ENCODE results near the gene HDAC8.
"Not testable (repeated sequence)": the region's sequence is repeated elsewhere in the genome, so short reads cannot be mapped to it uniquely, and the experiment has no call there.

HDAC8 gene

DNA sequence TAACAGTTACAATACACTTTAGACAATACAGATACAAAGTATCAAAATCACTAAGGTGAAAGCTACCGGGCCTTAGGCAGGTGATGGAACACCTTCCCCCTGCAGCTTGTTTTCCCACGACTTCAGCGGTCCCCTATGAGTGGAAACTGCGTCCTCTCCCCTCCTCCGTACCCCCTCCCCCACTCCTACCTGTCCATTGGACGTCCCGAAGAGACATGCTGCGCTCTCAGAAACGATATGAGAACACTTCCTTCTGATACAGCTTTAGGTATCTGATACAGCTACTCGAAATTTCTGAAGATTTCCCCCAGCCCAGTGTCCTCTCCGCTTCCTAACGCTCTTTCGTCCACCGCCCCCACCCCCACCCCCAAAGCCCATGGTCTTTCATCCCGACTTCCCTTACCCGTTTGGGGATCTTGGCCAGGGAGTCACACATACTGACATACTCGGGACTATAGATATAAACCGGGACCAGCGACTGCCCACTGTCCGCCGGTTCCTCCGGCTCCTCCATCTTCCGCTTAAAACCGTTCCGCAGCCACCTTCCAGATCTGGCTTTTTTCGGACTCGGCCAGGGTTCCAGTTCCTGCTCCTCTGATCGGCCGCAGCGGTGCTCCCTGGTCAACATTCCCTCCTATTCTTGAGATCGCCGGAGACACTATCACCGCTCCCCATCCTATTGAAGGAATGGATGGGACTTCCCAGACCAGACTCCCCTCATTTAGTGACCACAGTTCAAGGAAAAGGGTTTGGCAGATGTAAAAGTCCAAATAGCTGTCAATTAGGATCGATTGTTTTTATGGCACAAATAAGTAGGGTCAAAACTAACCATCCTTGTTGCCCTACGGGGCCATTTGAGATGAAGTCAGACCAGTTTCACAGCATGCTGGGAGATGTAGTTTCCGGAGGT, at the start of gene HDAC8:
Gene HDAC8 (minus strand): TSS at position 596 of the 910 bp plus-strand sequence. CDS start 82 bp downstream, at position 514.
- peak; percentile 77 for DNase-seq (ENCODE audit: low spot score)

DNA sequence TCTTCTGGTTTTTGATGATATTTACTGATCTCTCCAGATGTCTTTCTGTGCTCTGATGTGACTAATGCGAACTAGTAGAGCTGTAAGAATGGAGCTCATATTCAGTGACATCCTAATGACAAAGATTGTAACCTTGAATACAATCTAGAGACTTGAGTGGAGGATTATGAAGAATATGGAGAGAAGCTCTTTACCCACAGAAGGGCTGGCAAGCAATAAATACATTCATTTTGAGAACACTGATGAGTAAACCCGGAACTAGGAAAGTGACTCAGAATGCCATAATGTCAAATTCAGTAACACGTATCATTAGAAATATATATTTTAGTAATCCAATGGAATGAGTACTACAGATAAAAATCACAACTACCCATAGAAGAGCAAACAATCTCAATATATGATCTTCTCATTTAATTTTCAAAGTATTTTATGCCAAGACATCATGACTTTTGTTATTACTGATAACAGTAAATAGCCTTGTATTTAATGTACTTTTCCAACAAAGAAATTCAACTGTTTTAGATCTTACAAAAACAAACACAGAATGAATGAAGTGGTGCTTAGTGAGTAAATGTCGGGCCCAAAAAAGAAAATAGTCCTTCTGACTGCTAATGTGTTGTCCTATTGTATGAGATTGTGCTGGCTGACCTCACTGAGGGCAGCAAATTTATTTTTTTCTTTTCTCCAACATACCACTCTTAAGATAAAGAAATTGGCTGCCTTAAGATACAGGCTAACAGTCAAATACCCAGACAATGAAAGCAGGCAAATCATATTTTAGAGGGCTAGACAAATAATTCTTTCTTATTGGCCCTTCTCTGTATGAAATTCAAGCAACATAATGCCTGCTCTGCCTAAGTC, 49.2 kb upstream of the HDAC8 start:
- DNase-seq (ENCODE audit: low spot score), result peak; percentile 2

DNA sequence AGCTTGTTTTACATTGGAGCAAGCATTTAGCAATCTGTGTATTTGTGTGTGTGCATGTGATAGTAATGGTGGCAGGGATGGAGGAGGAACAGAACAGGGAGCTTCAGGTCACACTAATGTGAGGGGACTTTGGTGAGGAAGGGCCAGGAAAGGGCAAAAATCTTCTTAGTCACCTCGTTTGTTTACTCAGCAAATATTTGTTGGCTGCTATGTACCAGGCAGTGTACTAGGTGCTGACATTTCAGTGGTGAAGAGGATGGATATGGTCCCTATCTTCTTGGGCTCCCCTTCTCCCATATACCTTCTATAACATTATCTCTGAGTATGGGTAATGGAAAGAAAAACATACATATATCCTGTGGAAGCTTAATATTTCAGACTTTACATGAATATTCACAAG, 48.5 kb upstream of the HDAC8 start:
- DNase-seq (ENCODE audit: low spot score), result peak; percentile 14

DNA sequence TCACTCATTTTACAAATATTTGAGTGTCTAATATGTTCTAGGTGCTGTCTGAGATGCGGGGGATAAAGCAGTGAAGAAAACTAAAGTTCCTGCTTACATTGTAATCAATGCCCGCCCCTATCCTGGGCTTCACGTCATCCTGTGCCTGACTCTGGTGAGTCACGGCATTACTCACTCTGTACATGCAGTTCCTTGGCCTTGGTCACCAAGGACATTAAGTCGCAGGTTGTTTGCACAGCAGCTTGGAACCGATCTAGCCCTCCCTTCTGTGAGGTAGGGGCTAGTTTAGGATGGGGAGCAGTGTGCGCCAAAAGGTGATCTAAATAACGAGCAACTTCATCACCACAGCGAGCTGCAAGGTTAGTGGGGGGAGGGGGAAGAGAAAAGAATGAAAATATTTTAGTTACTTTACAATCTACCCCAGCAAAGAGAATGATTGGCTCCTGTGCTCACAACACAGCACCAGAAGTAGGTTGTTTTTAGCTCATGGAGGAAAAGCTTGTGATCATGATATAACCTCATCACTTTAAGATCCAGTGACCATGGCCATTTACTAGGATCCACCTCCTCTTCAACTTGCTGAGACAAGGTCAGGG, 48.0 kb upstream of the HDAC8 start:
- peak; percentile 82 for DNase-seq (ENCODE audit: low spot score)

DNA sequence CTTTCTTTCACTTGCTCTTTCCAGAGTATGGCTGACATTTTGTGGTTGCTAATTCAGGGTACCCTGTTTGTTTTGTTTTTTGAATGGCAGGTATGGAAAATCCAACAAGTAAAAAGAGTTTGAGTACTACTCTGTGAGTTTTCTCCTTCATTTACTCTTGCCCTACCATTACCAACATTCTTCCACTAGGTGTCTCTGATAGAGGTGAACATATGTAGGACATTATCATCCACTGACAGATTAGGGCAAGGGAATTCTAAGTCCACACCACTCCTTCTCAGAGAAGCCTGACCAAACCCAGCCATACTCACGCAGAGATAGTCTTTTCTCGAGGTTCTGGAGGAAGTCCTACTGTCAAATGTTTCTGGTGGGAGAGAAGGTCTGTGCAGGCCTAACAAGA, 36.7 kb upstream of the HDAC8 start:
- peak; percentile 17 for DNase-seq (ENCODE audit: low spot score)

DNA sequence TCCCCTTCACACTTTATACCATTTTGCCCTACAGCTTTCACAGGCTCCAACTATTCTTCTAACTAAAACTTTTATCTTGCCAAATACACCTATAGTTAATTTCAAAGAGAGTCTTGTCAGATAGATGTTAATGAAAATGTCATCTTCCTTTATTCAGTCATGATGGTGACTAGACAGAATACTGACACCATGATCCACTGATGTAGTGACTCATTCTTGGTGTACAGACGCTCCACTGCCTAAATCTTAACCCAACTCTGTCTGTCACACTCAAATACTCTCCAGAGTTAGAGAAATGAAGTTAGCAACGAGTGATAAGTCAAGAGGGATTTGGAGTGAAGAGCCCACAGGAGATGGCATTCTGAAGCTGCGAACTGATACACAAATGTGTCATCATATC, 32.1 kb upstream of the HDAC8 start:
- DNase-seq (ENCODE audit: low spot score), result peak; percentile 19

DNA sequence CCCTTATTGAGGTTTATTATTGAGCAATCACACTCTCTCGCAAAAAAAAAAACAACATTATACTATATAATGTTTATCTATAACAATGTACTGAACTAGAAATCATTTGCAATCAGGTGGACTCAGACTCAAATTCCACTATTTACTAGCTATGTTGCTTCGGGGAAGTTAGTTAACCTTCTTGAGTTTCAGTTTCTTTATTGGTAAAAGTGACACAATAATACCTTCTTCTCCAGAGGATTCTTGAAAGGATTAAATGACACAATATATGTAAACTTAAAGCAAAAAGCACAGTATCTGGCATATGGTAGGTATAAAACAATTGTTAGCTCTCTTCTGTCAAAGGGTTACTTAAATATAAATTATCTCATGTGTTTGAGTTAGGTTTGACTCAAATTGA, 31.5 kb upstream of the HDAC8 start:
- DNase-seq (ENCODE audit: low spot score), result no peak

DNA sequence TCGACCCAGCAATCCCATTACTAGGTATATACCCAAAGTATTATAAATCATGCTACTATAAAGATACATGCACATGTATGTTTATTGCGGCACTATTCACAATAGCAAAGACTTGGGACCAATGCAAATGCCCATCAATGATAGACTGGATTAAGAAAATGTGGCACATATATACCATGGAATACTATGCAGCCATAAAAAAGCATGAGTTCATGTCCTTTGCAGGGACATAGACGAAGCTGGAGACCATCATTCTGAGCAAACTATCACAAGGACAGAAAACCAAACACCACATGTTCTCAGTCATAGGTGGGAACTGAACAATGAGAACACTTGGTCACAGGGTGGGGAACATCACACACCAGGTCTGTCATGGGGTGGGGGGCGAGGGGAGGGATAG, 18.4 kb upstream of the HDAC8 start:
- not testable (repeated sequence) for DNase-seq (ENCODE audit: low spot score)

DNA sequence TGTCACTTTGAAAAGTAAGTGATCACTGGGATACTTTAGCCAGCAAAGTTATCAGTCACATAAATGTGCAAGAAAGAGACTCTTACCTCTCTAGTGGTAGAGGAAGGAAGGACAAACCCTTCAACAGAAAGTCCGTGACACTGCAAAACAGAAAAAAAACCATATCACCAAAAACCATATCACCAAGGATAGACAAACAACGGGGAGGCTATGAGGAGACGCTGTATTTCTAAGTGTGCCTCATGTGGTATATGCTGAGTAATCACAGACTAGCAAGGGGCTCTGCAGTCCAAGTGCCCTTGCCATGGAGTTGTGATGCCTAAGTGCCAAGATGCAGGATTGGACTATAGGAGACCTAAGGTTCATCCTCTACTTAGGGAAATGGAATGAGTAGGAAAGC, 11.5 kb upstream of the HDAC8 start:
- DNase-seq (ENCODE audit: low spot score), result no peak

DNA sequence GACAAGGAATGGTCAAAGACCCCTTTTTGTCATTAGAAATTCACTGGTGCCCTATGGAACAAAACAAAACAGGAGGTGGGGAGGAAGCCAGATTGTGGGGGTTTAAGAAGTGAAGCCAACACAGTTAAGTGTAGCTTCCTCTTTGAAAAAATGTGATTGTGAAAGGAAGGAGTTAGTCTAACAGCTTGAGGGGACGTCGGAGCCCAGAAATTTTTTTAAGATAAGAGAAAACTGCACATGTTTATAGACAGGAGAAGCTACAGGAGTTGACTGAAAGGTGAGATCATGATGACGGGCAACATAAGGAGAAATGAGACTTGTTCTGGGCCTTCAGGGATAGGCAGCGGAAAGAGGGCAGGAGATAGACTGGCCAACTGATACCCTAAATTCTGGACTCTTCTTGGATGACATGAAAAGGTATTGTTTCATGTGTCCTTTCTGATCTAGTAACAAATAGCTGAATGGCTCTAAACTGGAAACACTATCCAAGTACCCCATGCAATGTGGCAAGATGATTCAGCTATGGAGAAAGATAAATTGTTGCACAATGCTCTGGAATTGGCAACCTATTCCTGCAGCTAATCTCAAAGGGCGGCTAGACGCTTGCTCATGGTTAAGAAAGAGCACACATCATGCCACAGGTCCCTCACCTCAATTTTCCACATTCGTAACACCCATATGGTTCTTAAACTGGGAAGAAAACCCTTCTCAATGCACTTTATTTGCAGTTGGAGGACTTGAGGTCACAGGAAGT, 3.7 kb upstream of the HDAC8 start:
- DNase-seq (ENCODE audit: low spot score), result no peak

DNA sequence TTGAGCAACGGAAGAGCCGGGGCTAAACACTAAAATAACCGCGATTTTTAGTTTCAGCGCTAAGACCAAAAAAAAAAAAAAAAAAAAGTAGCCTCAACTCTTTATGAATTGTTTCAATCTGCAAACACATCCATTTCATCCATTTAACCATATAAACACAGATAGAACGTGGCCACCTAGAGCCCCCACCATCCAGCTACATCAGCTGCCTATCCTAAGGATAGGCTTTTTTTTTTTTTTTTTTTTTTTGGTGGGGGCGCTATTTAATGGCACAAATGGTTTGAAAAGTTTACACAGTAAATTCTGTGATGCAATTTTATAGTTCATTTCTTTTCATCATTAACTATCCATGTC, 492 bp upstream of the HDAC8 start:
- no peak for DNase-seq (ENCODE audit: low spot score)

DNA sequence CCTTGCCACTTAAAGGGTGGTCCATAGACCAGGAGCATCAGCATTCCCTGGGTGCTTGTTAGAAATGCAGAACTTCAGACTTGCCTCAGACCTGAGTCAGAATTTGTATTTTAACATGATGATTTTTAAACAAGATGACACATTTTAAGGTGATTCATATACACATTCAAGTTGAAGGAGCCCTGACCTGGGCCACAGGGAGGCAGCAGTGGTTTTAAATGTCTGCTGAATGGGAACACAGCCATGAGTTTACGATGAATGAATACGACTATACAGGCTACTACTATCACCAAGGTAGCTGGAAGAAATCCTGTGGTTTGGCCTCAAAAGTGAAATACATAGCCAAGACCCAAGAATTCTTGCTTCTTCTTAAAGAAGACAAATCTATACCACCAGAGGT, 2.9 kb downstream of the HDAC8 start:
- DNase-seq (ENCODE audit: low spot score), result peak; percentile 66

DNA sequence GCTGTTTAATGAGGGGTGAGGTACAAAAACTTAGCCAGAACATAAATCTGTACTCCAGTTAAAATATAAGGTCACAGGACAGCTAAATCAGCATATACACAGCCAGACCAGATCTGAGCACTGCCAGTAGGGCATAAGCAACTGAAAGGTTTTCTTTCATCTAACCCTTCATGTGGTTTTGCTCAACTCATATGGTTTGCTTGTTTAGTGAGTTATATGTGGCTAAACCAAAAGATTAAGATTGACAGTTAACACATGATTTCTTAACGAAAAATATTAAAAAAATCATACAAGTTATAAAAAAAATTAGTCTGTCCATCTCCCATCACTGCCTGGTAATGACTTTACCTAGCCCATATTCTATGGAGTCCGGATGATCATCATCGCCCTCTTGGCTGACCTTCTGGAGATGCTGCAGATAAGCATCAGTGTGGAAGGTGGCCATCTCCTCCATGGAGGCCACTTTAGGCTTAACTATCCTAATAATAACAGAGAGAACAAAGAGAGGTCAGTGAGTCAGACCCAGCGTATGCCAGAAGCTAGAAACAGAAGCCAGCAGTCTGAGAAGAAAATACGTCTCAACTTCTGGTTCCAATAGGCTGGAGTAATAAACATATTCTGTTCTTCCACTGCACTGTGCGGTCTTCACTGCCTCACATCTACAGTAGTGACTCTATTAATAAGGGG, 4.1 kb downstream of the HDAC8 start:
- DNase-seq (ENCODE audit: low spot score), result no peak

DNA sequence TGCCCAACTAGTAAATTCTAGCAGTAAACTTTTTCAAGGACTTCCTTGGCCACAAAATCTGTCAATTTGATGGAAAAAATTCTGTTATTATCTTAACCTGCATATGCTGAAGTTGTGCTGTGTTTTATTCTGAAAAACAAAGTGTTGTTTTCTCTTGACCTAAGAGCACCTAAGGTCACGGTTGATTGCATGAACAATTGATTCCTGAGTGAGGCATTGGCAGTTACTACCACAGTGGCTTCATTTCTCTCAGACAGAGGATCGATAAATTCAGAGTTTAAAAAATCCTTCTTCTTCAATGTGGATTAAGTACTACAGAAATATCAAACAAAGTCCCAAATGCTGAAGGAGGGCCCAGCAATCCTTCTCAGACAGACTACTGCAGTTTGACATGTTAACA, 6.2 kb downstream of the HDAC8 start:
- no peak for DNase-seq (ENCODE audit: low spot score)

DNA sequence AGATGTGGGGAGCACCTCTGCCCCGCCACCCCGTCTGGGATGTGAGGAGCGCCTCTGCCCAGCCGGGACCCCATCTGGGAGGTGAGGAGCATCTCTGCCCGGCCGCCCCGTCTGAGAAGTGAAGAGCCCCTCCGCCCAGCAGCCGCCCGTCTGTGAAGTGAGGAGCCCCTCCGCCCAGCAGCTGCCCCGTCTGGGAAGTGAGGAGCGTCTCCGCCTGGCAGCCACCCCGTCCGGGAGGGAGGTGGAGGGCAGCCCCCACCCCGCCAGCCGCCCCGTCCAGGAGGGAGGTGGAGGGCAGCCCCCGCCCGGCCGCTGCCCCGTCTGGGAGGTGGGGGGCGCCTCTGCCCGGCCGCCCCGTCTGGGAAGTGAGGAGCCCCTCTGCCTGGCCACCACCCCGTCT, 13.0 kb downstream of the HDAC8 start:
- DNase-seq (ENCODE audit: low spot score), result not testable (repeated sequence)

DNA sequence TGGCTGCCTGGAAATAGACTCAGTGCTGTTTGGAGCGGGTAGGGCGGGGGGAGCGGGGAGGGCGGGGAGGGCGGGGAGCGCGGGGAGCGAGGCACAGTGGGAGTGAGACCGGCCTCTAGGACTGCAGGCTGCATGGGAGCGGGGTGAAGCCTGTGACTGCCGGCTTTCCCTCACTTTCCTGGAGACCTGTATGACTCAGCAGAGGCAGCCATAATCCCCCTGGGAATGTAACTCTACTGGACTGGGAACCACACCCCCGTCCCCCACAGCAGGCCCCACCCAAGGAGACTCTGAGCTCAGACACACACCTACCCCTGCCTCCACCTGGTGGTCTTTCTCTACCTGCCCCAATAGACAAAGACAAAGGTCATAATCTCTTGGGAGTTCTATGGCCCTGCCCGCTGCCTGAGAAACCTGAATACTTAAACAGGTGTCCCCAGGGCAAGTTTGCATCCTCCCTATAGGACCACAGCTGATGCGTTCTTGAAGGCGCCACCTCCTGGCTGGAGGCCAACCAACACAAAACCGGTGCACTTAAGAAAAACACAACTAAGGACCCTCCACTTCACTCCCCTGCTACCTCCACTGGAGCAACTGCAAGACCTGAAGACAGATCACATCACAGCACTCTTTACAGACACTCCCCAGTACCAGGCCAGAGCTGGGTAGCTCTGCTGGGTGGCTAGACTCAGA, 18.0 kb downstream of the HDAC8 start:
- DNase-seq (ENCODE audit: low spot score), result no peak

DNA sequence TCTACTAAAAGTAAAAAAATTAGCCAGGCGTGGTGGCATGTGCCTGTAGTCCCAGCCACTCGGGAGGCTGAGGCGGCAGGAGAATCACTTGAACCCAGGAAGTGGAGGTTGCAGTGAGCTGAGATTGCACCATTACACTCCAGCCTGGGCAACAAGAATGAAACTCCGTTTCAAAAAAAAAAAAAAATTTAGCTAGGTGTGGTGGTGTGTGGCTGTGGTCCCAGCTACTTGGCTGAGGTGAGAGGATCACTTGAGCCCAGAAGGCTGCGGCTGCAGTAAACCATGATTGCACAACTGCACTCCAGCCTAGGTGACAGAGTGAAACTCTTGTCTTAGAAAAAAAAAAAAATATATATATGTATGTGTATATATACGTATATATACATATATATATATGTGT, 20.2 kb downstream of the HDAC8 start:
- DNase-seq (ENCODE audit: low spot score), result not testable (repeated sequence)

DNA sequence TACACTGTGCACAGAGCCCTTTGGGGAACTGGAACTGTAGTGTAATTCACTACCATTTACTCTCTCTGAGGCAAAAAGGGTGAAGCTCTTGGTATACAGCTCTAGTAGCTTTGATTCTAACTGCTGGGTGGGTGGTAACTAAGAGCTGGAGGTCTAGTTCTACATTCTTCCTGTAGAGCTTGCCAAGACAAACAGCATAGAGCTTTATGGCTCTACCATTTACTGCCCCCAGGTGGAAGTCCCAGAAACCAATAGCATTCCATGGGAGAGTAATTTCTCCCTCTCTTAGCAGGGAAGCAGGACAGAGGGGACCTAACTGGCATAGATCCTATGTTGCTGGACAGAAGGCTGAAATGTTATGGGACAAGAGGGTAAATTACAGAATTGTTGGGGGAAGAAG, 26.7 kb downstream of the HDAC8 start:
- DNase-seq (ENCODE audit: low spot score), result no peak

DNA sequence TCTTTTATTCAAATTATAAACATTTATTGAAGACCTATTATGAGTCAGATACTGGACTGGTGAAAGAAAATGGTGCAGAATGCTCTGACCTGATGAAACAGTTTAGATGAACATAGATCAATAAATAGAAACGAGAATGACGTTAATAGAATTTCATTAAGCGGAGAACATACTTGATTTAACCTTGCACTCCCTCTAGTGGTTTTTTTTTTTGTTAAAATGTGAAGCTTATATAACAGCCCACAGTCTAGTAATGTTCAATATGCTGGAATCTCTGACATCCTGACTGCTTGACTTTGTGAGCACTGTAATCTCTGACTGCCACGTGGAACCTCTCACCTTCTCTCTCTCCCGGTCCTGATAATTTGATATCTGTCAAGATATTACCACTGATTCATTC, 32.3 kb downstream of the HDAC8 start:
- DNase-seq (ENCODE audit: low spot score), result peak; percentile 25

DNA sequence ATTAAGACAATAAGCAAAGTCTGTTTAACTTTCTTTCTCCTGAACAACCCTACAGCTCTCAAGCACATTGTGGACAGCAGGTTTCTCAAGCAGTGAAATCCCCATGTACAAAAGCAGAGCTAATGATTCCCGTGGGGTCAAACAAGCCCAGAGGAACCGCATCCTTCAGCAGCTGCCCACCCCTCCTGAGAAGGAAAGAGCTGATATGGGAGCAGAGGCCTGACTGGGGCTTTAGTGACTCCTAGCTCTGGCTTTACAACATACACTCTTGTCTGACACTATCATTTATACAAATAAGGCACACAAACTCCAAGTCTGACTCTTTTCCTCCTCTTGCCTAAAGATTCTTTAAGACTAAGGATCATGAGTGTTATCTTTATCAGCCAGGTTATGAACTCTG, 32.8 kb downstream of the HDAC8 start:
- DNase-seq (ENCODE audit: low spot score), result no peak

DNA sequence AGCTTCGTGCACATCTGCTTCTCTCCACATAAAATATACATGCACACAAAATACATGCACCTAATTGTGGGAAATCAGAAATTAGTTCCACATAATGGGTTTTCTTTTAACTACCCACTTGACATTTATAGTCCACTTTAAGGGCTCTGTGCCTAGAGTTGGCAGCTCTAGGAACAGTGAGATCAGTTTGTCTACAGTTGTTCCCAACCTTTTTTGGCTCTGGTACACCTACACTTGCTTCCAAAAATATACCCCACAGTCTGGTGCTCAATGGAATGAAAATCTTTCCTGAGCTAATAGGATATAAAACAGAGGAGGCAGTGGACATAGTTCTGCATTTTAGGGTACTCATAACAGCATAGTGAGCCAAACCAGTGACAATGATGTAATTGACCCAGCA, 36.1 kb downstream of the HDAC8 start:
- DNase-seq (ENCODE audit: low spot score), result no peak

Data from kidney tubule cell (primary cell).